Activated CD4-positive, alpha-beta memory T cell treated with anti-CD3 and anti-CD28 coated beads for 36 hours (primary cell): ENCODE data around the gene SLC12A6. TPM values are rescaled to one million over a fixed set of nuclear protein-coding genes. Genes with fewer than 3 reads are reported as not detected.

ENCODE experiments used
- CTCF ChIA-PET: fragments of 350-600 bp; sonication (Branson Sonifier 250); formaldehyde crosslinking; loops from one replicate; lab custom pipeline; 2021; ENCODE audit warnings: antibody characterized with exemption, inconsistent platforms; lab: Charles Lee
- POLR2A ChIA-PET: fragments of 350-600 bp; sonication (Branson Sonifier 250); formaldehyde crosslinking; loops from one replicate; lab custom pipeline; 2021; ENCODE audit warnings: antibody characterized with exemption; lab: Charles Lee
- DNase-seq: peaks from one replicate; pipeline ENCODE4 v3.0.0-alpha.2; 2020
- H3K27ac Mint-ChIP-seq: one replicate; pipeline ENCODE4 v1.8.0; 2021; ENCODE audit warnings: mixed read lengths
- H3K27me3 Mint-ChIP-seq: one replicate; pipeline ENCODE4 v1.8.0; 2021; ENCODE audit warnings: mixed read lengths
- H3K36me3 Mint-ChIP-seq: one replicate; pipeline ENCODE4 v1.8.0; 2021; ENCODE audit warnings: mixed read lengths
- H3K4me1 Mint-ChIP-seq: one replicate; pipeline ENCODE4 v1.8.0; 2021; ENCODE audit warnings: low read depth, mixed read lengths
- H3K4me3 Mint-ChIP-seq: one replicate; pipeline ENCODE4 v1.8.0; 2021; ENCODE audit warnings: mild to moderate bottlenecking, mixed read lengths
- H3K9me3 Mint-ChIP-seq: one replicate; pipeline ENCODE4 v1.8.0; 2021; ENCODE audit warnings: mixed read lengths
- intact Hi-C: fragments of 100-400 bp; cut with micrococcal nuclease; formaldehyde crosslinking; loops from one replicate; pipeline ENCODE4 v1.15.1; 2023
- total RNA-seq, 2 experiments: library from RNA; stranded (reverse); gene quantifications; one replicate each; pipeline ENCODE4 v1.2.3, GENCODE V29; 2021

SLC12A6 gene
- total RNA-seq, 2 experiments from 2014 or later: 18.4 to 18.5 TPM

DNA sequence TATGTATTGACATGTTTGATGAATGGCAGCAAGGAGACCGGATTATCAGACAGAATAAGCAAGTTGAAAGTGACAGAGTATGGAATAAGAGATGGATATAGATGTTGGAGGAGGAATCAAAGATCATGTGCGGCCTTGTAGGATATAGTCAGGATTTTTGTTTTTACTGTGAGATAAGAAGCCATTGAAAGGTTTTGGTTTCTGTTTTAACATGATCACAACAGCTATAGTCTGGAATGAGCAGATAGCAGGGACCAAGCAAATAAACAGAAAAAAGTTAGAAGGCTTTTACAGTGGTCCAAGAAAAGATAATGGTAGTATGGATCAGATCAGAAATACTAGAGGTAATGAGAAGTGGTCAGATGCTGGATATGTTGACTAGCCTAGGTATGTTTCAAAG, 52.6 kb downstream of the SLC12A6 start:
- Mint-ChIP-seq H3K4me1 (peaks cover 22% of the 10 kb centered on the region), H3K4me3 (no peak overlapping the region), H3K27me3 (no peaks in the 10 kb centered on the region), H3K36me3 (peaks cover 7% of the 10 kb centered on the region), H3K27ac (peak overlapping the region; percentile 26), H3K9me3 (peaks cover 7% of the 10 kb centered on the region)
- intact Hi-C loops: no loop called here
- ChIA-PET CTCF (interaction anchor here (1.6 kb wide), 1 partner anchor 43 kb away, joined by 6 read pairs; no protein-coding TSS in a partner anchor), POLR2A (no interaction called here)
- DNase-seq: no peak

DNA sequence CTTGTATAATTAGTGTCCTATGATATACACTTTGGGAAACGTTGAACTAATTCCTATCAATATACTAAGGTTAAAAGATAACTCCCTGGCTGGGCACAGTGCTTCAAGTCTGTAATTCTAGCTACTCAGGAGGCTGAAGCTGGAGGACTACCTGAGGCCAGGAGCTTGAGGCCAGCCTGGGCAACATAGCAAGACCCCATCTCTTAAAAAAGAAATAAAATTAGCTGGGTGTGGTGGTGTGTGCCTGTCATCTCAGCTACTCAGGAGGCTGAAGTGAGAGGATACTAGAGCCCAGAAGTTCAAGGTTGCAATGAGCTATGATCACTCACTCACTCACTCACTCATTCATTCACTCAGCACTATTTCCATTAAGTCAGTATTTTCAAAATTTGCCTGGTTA, 55.2 kb downstream of the SLC12A6 start:
- DNase-seq: no peak
- ChIA-PET CTCF (interaction anchor here (1.5 kb wide), 1 partner anchor 13 kb away, joined by 3 read pairs; no protein-coding TSS in a partner anchor), POLR2A (no interaction called here)
- Mint-ChIP-seq H3K27me3 (no peaks in the 10 kb centered on the region), H3K4me1 (peaks cover 25% of the 10 kb centered on the region), H3K4me3 (no peak overlapping the region), H3K36me3 (peaks cover 2% of the 10 kb centered on the region), H3K27ac (no peak overlapping the region), H3K9me3 (peaks cover under 1% of the 10 kb centered on the region)
- intact Hi-C loops: no loop called here

DNA sequence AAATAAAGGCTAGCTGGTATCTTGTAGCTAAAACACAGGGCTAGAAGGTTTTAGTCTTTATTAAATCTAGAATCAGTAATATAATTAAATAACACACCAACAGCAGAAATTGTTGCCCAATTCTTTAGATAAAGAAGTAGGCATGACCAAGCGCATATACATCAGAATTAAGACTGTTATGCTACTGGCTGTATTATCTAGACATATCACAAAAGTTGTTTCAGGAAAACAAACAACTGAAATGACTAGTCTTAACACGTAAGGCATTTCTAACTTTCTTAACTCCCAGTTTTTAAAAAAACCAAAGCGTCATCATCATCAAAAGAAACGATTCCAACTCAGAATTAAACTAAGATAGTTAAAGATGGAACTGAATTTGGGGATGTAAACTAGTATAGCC, 57.4 kb downstream of the SLC12A6 start:
- intact Hi-C loops: no loop called here
- no peak overlapping the region for H3K4me3 Mint-ChIP-seq
- peaks cover 20% of the 10 kb centered on the region for H3K4me1 Mint-ChIP-seq
- H3K27me3 Mint-ChIP-seq: no peaks in the 10 kb centered on the region
- no peak for DNase-seq
- CTCF ChIA-PET: interaction anchor here (1.4 kb wide), 1 partner anchor 308 kb away, joined by 3 read pairs; no protein-coding TSS in a partner anchor
- peaks cover 3% of the 10 kb centered on the region for H3K36me3 Mint-ChIP-seq
- POLR2A ChIA-PET: no interaction called here
- H3K27ac Mint-ChIP-seq: no peak overlapping the region
- H3K9me3 Mint-ChIP-seq: no peaks in the 10 kb centered on the region

DNA sequence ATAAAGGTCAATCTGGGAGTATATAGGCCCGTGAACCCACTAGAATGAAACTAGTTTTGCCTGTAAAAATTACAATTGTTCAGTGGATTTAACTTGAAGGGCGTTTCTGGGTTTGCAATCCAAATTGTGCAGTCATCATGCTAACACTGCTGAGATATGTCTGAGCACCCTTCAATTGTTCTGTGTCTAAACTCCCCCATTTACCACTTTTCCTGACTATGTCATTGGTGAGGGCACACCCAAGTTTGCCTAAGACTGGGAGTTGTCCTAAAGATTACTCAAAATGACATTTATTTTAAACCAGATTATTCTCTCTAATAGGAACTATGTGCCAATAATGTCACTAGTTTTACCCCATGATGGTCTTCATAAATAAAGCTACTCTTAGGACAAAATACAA, 58.2 kb downstream of the SLC12A6 start:
- ChIA-PET CTCF (interaction anchor here (1.4 kb wide), 1 partner anchor 308 kb away, joined by 3 read pairs; no protein-coding TSS in a partner anchor), POLR2A (no interaction called here)
- Mint-ChIP-seq H3K9me3 (no peaks in the 10 kb centered on the region), H3K27ac (no peak overlapping the region), H3K36me3 (peaks cover 4% of the 10 kb centered on the region), H3K4me1 (peaks cover 13% of the 10 kb centered on the region), H3K4me3 (no peak overlapping the region), H3K27me3 (no peaks in the 10 kb centered on the region)
- intact Hi-C loops: no loop called here
- DNase-seq: no peak

DNA sequence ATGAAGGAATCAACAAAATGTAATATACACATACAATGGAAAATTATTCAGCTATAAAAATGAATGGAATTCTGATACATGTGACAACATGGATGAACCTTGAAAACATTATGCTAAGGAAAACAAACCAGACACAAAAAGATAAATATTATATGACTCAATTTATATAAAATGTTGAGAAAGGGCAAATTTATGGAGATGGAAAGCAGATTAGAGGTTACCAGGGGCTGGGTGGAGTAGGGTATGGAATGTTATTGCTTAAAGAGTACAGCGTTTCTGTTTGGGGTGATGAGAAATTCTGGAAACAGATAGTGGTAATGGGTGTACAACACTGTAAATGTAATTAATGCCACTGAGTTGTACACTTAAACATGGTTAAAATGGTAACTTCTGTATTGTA, 61.9 kb downstream of the SLC12A6 start:
- intact Hi-C loops: no loop called here
- Mint-ChIP-seq H3K27ac (no peak overlapping the region), H3K27me3 (no peaks in the 10 kb centered on the region), H3K9me3 (no peaks in the 10 kb centered on the region), H3K4me3 (no peak overlapping the region), H3K36me3 (peaks cover 4% of the 10 kb centered on the region), H3K4me1 (peaks cover 9% of the 10 kb centered on the region)
- ChIA-PET CTCF (interaction anchor here (1.0 kb wide), 1 partner anchor 92 kb away, joined by 3 read pairs; the partner anchor contains the start of gene LPCAT4), POLR2A (no interaction called here)
- DNase-seq: no peak

DNA sequence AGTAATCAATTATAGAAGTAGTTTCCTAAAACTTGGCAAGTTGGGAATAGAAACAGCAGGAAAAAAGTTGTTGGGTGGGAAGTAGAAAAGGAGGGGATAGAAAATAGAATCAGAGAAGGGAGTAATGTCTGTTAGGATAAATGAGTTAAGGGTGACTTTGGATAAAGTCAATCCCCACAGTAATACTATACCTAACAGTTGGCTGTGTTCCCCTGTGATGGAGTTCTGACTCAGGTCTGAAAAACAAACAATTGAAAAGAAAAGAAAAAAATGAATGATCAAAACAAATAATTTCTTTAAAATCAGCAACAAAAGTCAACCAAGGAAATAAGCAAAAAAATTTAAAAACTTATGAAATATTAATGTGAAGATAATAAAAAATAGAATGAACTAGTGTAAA, 62.4 kb downstream of the SLC12A6 start:
- Mint-ChIP-seq H3K36me3 (peaks cover 2% of the 10 kb centered on the region), H3K4me3 (no peak overlapping the region), H3K9me3 (no peaks in the 10 kb centered on the region), H3K4me1 (peaks cover 4% of the 10 kb centered on the region), H3K27me3 (no peaks in the 10 kb centered on the region), H3K27ac (no peak overlapping the region)
- no peak for DNase-seq
- POLR2A ChIA-PET: no interaction called here
- intact Hi-C loops: no loop called here
- CTCF ChIA-PET: interaction anchor here (0.9 kb wide), 1 partner anchor 33 kb away, joined by 5 read pairs; no protein-coding TSS in a partner anchor

DNA sequence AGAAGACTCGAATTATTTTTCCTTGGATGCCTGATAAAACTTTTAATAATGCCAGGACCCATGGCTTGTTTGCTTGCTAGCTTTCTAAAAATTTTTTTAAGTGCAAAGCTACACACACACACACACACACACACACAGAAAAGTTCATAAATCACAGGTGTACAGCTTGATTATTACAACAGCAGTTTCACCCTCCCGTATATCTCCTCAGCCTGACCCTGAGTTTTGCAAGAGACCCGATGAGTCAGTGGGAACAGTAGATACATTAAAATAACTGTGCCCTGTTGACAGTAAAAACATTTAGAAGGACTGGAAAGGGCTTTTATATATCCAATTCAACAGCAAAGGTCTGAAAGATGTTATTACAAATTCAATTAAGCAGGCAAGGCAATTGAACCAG, 66.1 kb downstream of the SLC12A6 start:
- Mint-ChIP-seq H3K4me3 (no peak overlapping the region), H3K9me3 (no peaks in the 10 kb centered on the region), H3K27ac (no peak overlapping the region), H3K27me3 (no peaks in the 10 kb centered on the region), H3K36me3 (peaks cover 4% of the 10 kb centered on the region), H3K4me1 (peaks cover 2% of the 10 kb centered on the region)
- ChIA-PET CTCF (no interaction called here), POLR2A (no interaction called here)
- DNase-seq: no peak
- intact Hi-C loops: no loop called here

DNA sequence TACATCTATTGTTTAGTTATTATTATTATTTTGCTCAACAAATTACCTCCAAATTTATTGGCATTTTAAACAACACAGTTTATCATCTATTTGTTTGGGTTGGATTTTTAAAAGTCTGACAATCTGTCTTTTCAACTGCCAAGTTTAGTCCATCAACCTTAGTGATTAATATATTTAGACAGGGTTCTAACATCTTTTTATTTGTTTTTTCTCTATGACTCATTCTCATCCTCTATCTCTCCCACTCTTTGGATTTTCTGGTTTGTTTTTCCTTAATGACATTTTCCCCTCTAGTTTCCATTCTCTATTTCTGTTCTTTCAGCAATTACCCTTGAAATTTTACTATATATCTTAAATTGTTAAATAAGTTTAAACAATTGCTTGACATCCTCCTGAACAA, 70.8 kb downstream of the SLC12A6 start:
- Mint-ChIP-seq H3K9me3 (no peaks in the 10 kb centered on the region), H3K4me3 (no peak overlapping the region), H3K27me3 (no peaks in the 10 kb centered on the region), H3K27ac (no peak overlapping the region), H3K36me3 (peaks cover 1% of the 10 kb centered on the region), H3K4me1 (peaks cover 2% of the 10 kb centered on the region)
- DNase-seq: no peak
- intact Hi-C loops: no loop called here
- CTCF ChIA-PET: no interaction called here
- POLR2A ChIA-PET: no interaction called here

DNA sequence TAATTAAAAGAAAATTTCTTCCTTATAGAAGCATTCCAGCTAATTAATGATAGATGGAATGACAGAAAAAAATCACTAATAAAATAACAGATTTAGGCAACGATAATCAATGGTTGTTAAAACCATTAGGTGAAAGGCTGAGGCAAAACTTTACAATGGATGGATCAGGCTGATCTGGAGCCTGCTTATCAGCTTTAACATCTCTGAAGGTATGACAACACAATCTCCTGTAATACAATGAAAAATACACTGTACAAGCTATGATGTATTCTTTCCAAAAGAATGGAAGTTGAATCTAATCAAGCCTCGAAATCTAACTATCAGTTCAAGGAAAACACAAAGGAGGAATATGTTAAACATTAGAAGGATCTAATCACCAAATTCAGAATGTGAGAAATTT, 73.5 kb downstream of the SLC12A6 start:
- ChIA-PET CTCF (no interaction called here), POLR2A (no interaction called here)
- no peak overlapping the region for H3K27ac Mint-ChIP-seq

DNA sequence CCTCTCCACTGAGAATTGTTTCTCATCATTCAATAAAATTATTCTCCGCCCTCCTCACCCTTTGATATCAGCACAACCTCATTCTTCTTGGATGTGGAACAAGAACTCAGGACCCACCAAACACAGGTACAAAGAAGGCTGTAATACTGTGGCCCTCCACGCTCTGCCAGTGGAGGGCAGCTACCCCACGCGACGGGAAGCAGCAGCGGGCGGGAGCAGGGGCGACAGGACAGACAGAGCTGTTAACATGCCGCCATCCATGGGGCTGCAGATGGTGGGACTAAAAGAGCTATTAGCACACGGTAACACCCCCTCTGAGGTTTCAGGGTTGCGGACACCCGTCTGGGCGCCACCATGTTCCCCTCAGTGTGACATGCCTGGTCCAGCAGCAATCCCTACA, 75.2 kb downstream of the SLC12A6 start:
- Mint-ChIP-seq H3K36me3 (peaks cover 1% of the 10 kb centered on the region), H3K9me3 (no peaks in the 10 kb centered on the region), H3K27ac (no peak overlapping the region), H3K4me3 (no peak overlapping the region), H3K27me3 (no peaks in the 10 kb centered on the region), H3K4me1 (no peaks in the 10 kb centered on the region)
- no peak for DNase-seq
- ChIA-PET POLR2A (no interaction called here), CTCF (interaction anchor here (1.5 to 2.7 kb wide), 2 partner anchors 21 to 81 kb away, joined by 3 to 8 read pairs; partner anchors contain the start of genes NOP10 and NUTM1)
- intact Hi-C loops: no loop called here

More for the DNA sequence above, 73.5 kb downstream of the SLC12A6 start:
- H3K27me3 Mint-ChIP-seq: no peaks in the 10 kb centered on the region
- H3K36me3 Mint-ChIP-seq: no peaks in the 10 kb centered on the region
- no peak for DNase-seq
- no peak overlapping the region for H3K4me3 Mint-ChIP-seq
- H3K4me1 Mint-ChIP-seq: no peaks in the 10 kb centered on the region
- intact Hi-C loops: no loop called here
- H3K9me3 Mint-ChIP-seq: no peaks in the 10 kb centered on the region

DNA sequence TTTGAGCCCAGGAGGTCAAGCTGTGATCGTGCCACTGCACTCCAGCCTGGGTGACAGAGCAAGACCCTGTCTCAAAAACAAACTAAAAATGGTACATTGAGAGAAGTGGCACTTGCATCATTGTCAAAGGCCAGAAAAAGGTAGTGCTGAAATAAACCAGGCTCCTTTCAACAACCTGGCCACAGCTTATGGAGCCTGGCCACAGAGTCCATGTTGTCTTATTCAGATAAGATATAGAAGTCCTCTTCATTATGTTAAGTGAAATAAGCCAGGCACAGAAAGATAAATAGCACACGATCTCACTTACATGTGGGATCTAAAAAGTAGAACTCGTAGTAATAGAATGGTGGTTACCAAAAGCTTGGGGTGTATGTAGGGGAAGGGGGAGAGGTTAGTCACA, 78.0 kb downstream of the SLC12A6 start:
- no peaks in the 10 kb centered on the region for H3K9me3 Mint-ChIP-seq
- no peaks in the 10 kb centered on the region for H3K27me3 Mint-ChIP-seq
- POLR2A ChIA-PET: no interaction called here
- H3K4me3 Mint-ChIP-seq: no peak overlapping the region
- no peak for DNase-seq
- intact Hi-C loops: no loop called here
- H3K4me1 Mint-ChIP-seq: peaks cover 3% of the 10 kb centered on the region
- no peak overlapping the region for H3K27ac Mint-ChIP-seq
- H3K36me3 Mint-ChIP-seq: peaks cover 1% of the 10 kb centered on the region
- CTCF ChIA-PET: interaction anchor here (2.7 kb wide), 1 partner anchor 18 kb away, joined by 8 read pairs; no protein-coding TSS in a partner anchor

DNA sequence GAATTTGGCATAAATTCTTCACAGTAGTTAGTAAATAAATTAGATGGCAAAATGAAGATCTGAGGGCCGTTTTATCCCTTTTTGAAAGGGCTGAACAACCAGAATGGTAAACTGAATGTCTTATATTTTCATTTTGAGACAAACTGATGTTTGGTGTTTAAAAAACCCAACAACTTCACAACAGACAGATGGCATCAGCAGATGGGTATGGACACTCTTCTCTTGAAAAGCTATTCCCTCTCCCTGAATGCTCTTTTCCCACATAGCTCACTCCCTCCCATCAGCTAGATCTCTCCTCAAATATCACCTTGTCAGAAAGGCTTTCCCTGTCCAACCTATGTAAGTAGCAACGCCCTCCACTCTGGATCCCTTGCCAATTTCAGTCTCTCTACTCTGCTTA, 79.4 kb downstream of the SLC12A6 start:
- Mint-ChIP-seq H3K4me1 (peaks cover 3% of the 10 kb centered on the region), H3K9me3 (no peaks in the 10 kb centered on the region), H3K27me3 (no peaks in the 10 kb centered on the region), H3K4me3 (no peak overlapping the region), H3K36me3 (peaks cover 4% of the 10 kb centered on the region), H3K27ac (no peak overlapping the region)
- CTCF ChIA-PET: interaction anchor here (0.5 to 1.5 kb wide), 2 partner anchors 17 to 25 kb away, joined by 3 to 7 read pairs; no protein-coding TSS in a partner anchor
- DNase-seq: no peak
- intact Hi-C loops: no loop called here
- POLR2A ChIA-PET: no interaction called here

DNA sequence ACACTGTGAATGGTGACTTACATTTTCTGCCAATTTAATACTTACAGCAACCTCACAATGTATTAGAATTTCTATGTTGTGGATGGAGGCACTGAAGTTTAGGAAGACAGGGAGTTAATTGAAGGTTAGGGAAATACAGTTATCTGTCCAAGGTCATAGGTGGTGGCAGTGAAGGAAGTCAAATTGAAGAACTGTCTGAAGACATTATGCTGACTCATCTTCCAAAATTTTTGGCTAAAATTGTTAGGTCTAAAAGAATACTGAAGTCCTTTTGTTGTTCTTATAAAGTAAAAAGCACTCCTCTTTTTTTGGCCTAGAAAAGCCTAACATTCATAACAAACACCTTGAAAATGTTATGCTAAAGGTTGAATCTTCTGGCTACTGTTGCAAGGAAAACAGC, 85.0 kb downstream of the SLC12A6 start:
- CTCF ChIA-PET: no interaction called here
- Mint-ChIP-seq H3K4me3 (no peak overlapping the region), H3K36me3 (peaks cover 20% of the 10 kb centered on the region), H3K27ac (no peak overlapping the region), H3K27me3 (no peaks in the 10 kb centered on the region), H3K9me3 (no peaks in the 10 kb centered on the region), H3K4me1 (peaks cover 6% of the 10 kb centered on the region)
- no peak for DNase-seq
- POLR2A ChIA-PET: no interaction called here
- intact Hi-C loops: no loop called here
